ENCODE results near the gene NFKBIE. TPM values are rescaled to one million over a fixed set of nuclear protein-coding genes. Genes with fewer than 3 reads are reported as not detected.

Gene NFKBIE
- total RNA-seq, 1 donor from 2014 or later: 17.2 TPM

DNA sequence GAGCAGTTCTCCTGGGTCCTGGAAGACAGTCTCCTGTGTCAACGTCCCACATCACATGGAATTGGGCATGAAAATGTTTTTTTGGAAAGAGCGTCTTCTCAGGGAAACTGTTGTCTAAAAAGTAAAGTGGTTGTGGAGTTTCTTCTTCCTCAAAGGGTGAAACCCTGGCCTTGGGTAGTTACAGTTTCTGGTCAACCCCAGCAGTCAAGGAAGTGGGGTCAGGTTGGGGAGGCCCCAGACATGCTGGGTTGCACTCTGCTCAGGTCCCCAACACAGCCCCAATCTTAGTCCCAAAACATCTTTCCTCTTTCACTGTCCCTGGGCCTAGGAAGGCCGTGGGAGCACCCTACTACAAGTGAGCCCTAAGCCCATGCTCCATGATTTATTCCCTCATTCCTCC, 996 bp upstream of the NFKBIE start:
- H3K27ac ChIP-seq: no peak overlapping the region
- TF ChIP-seq POLR2A (IDR thresholded peaks at IDR 0.05): no peak
- TF ChIP-seq POLR2AphosphoS5 (IDR thresholded peaks at IDR 0.05; ENCODE audit: insufficient read depth in 1 of 2, low read depth in 1 of 2): no peak
- no peak for TF ChIP-seq CTCF (IDR thresholded peaks at IDR 0.05)
- no peak overlapping the region for H3K4me3 ChIP-seq
- intact Hi-C loops (cut with DNase I): no loop called here
- H3K4me1 ChIP-seq: peaks cover 33% of the 10 kb centered on the region
- peaks cover 4% of the 10 kb centered on the region for H3K27me3 ChIP-seq
- no peak for DNase-seq (ENCODE audit: extremely low spot score in 2 of 2)
- H3K9me3 ChIP-seq: no peaks in the 10 kb centered on the region
- H3K36me3 ChIP-seq: no peaks in the 10 kb centered on the region

- DNase-seq (ENCODE audit: extremely low spot score in 2 of 2): no peak
- H3K36me3 ChIP-seq: no peaks in the 10 kb centered on the region
- TF ChIP-seq CTCF (IDR thresholded peaks at IDR 0.05): peak in 1 of 3 experiments; percentile 1
- TF ChIP-seq POLR2AphosphoS5 (IDR thresholded peaks at IDR 0.05; ENCODE audit: insufficient read depth in 1 of 2, low read depth in 1 of 2): no peak
- no peak for TF ChIP-seq POLR2A (IDR thresholded peaks at IDR 0.05)
- peaks cover 33% of the 10 kb centered on the region for H3K4me1 ChIP-seq
- peak overlapping the region; percentile 77 to 88 for H3K4me3 ChIP-seq
- H3K27me3 ChIP-seq: peaks cover 4% of the 10 kb centered on the region
- intact Hi-C loops (cut with DNase I): no loop called here
- no peak overlapping the region for H3K27ac ChIP-seq
- H3K9me3 ChIP-seq: no peaks in the 10 kb centered on the region
Observed at GRCh38 chr6:44265722-44266233, 427 bp upstream of the NFKBIE start.

DNA sequence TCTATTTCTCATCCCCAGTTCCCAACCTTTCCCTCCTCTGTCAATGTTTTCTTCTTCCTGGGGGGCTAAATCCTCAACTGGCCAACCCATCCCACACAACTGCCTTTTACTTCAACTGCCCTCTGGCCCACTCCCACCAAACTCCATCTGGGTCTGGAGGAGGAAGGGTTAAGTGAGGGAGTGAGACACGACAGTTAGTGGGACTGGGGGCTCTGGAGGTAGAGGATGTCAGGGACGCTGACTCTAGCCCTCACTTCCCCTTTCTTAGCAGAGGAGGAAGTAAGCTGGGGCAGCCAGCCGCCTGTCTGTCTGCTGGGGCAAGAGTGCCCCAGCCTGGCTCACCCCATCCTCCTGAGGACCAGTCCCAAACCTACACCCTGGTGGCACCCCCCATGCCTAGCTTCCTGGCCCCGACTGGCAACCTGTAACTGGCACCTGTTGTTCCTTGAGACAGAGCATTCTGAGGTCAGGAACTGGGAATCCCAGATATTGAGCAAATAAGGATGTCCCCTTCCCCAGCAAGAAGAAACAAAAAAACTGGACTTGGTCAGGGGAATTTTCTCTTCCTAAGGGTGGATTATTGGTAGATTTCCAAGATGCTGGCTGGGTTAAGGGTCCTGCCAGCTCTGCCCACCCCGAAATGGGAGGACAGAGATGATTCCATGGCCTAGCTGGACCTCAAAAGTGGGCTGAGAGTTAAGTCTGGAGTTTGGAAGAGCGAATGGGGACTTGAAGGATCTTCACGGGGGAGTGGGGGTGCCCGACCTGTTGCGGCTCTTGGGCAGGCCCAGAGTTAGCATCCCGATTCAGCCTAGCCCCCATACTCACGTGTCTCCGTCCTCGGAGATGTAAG, 971 bp downstream of the NFKBIE start:
- no peak for DNase-seq (ENCODE audit: extremely low spot score in 2 of 2)
- Histone ChIP-seq H3K36me3 (no peaks in the 10 kb centered on the region), H3K4me3 (peak overlapping the region; percentile 77 to 88), H3K27ac (peak overlapping the region; percentile 89), H3K9me3 (no peaks in the 10 kb centered on the region), H3K4me1 (peaks cover 33% of the 10 kb centered on the region), H3K27me3 (no peaks in the 10 kb centered on the region)
- intact Hi-C loops (cut with DNase I): no loop called here
- TF ChIP-seq POLR2AphosphoS5 (IDR thresholded peaks at IDR 0.05; ENCODE audit: insufficient read depth in 1 of 2, low read depth in 1 of 2) (no peak), POLR2A (IDR thresholded peaks at IDR 0.05) (no peak), CTCF (IDR thresholded peaks at IDR 0.05) (no peak)

- Histone ChIP-seq H3K27ac (peak overlapping the region; percentile 46), H3K9me3 (no peaks in the 10 kb centered on the region), H3K27me3 (no peaks in the 10 kb centered on the region), H3K36me3 (no peaks in the 10 kb centered on the region), H3K4me3 (peak overlapping the region; percentile 77 to 88), H3K4me1 (peaks cover 33% of the 10 kb centered on the region)
- TF ChIP-seq POLR2A (IDR thresholded peaks at IDR 0.05): no peak
- TF ChIP-seq CTCF (IDR thresholded peaks at IDR 0.05): no peak
- TF ChIP-seq POLR2AphosphoS5 (IDR thresholded peaks at IDR 0.05; ENCODE audit: insufficient read depth in 1 of 2, low read depth in 1 of 2): no peak
- intact Hi-C loops (cut with DNase I): no loop called here
- no peak for DNase-seq (ENCODE audit: extremely low spot score in 2 of 2)
Observed at GRCh38 chr6:44263354-44264100, 1.8 kb downstream of the NFKBIE start.
